Activated CD4-positive, alpha-beta memory T cell treated with anti-CD3 and anti-CD28 coated beads, Interleukin-2, amount 10 ng/mL, durations not matched to agents 7 days and 5 days (primary cell): ENCODE results near the gene HS3ST6. TPM values are rescaled to one million over a fixed set of nuclear protein-coding genes. Genes with fewer than 3 reads are reported as not detected.
A peak's percentile ranks its signal among the peaks of the same experiment; 100 is the strongest.
"Not testable (repeated sequence)": the region's sequence is repeated elsewhere in the genome, so short reads cannot be mapped to it uniquely, and the experiment has no call there.

Experiments used
- CTCF ChIA-PET: fragments of 350-600 bp; sonication (Branson Sonifier 250); formaldehyde crosslinking; loops from one replicate; lab custom pipeline; 2021; ENCODE audit warnings: antibody characterized with exemption, inconsistent platforms; lab: Charles Lee
- POLR2A ChIA-PET: fragments of 350-600 bp; sonication (Branson Sonifier 250); formaldehyde crosslinking; loops from one replicate; lab custom pipeline; 2021; ENCODE audit warnings: antibody characterized with exemption; lab: Charles Lee
- DNase-seq: peaks from one replicate; pipeline ENCODE4 v3.0.0-alpha.2; 2020
- H3K27ac Mint-ChIP-seq: one replicate; pipeline ENCODE4 v1.8.0; 2021; ENCODE audit warnings: mild to moderate bottlenecking, mixed read lengths
- H3K27me3 Mint-ChIP-seq: one replicate; pipeline ENCODE4 v1.8.0; 2021; ENCODE audit warnings: mixed read lengths
- H3K36me3 Mint-ChIP-seq: one replicate; pipeline ENCODE4 v1.8.0; 2021; ENCODE audit warnings: low read depth, mixed read lengths
- H3K4me1 Mint-ChIP-seq: one replicate; pipeline ENCODE4 v1.8.0; 2021; ENCODE audit warnings: mixed read lengths
- H3K4me3 Mint-ChIP-seq: one replicate; pipeline ENCODE4 v1.8.0; 2021; ENCODE audit warnings: mild to moderate bottlenecking, mixed read lengths
- H3K9me3 Mint-ChIP-seq: one replicate; pipeline ENCODE4 v1.8.0; 2021; ENCODE audit warnings: mixed read lengths
- total RNA-seq, 2 experiments: library from RNA; stranded (reverse); gene quantifications; one replicate each; pipeline ENCODE4 v1.2.3, GENCODE V29; 2021

The HS3ST6 gene
- total RNA-seq, 2 experiments from 2014 or later: not detected

DNA sequence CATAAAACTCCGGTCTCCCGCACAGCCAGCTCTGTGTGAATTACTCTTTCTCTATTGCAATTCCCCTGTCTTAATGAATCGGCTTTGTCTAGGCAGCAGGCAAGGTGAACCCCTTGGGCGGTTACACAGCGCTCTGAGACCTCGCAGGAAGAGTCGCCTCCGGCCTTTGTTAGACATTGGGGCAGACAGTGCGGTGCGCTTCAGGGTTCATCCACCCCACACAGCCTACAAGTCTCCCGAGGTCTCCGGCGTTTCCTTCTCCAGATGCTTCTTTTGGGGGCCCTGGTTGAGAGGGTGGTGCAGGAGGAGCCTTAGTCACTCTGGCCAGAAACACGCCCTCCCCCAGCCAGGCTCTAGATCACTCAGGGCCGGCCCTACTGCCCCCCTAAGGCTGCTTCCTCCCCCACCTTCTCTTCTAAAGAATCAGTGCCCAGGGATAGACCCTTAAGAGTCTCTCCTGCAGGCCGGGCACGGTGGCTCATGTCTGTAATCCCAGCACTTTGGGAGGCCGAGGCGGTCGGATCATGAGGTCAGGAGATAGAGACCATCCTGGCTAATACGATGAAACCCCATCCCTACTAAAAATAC, 26.5 kb upstream of the HS3ST6 start:
- no peak for DNase-seq
- ChIA-PET CTCF (interaction anchor here (0.5 to 2.0 kb wide), 4 partner anchors 12 to 1762 kb away, joined by 3 to 9 read pairs (median 3); partner anchors contain the start of gene TBL3), POLR2A (interaction anchor here (1.2 to 2.7 kb wide), 5 partner anchors 9 to 20 kb away, joined by 3 to 32 read pairs (median 13); partner anchors contain the start of genes RPL3L and RPS2)
- Mint-ChIP-seq H3K36me3 (no peaks in the 10 kb centered on the region), H3K4me3 (peak overlapping the region; percentile 84), H3K9me3 (no peaks in the 10 kb centered on the region), H3K27me3 (no peaks in the 10 kb centered on the region), H3K4me1 (peaks cover 27% of the 10 kb centered on the region), H3K27ac (no peak overlapping the region)

DNA sequence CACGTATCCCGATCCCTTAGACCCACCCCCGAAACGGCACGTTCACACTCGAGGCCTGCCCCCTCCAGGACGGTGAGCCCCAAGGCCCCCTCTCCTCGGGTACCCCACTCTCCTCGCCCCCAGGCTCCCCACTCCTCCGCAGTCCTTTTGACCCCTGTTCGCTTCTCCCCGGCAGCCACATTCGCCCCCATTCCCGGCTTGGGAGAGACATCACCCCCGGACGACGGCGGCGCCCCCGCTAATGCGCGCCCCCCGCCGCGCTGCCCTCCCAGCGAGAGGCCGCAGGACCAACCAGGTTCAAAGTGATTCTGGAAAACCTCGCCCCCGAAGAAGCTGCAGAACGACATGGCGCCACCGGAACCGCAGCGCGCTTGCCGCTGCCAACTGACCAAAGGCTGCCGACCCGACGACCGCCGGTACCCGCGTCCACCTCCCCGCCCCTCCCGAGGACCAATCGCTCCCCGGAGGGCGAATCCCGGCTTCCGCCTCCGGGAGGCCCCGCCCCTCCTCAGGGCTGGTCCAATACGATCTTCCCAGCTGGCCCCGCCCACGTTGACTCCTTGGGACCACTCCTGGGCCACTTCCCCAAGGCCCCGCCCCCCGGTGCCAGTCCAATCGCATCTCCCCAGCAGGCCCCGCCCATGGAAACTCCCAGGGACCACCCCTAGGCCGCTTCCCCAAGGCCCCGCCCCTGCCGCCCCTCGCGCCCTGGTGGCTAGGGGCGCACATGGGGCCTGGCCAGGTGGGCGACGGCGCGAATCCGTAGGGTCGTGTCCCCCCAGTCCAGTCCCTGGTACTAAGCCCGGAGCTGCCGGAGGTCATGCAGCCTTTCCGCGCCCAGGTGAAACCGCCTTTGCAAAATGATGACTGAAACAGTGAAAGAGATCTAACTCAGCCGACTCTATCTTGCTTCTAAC, 24.9 kb upstream of the HS3ST6 start, which contains the start of gene MSRB1:
Gene MSRB1 (minus strand): TSS at position 390 of the 917 bp plus-strand sequence. CDS start 43 bp downstream, at position 347.
- ChIA-PET POLR2A (interaction anchor here (0.6 to 2.7 kb wide), 12 partner anchors 10 to 237 kb away, joined by 3 to 32 read pairs (median 4); partner anchors contain the start of genes FAHD1, HAGH, MAPK8IP3 and NUBP2), CTCF (interaction anchor here (1.0 to 2.0 kb wide), 8 partner anchors 14 to 171 kb away, joined by 3 to 10 read pairs (median 4); partner anchors contain the start of genes EME2, MRPS34, NOXO1 and RPS2)
- peaks cover 27% of the 10 kb centered on the region for H3K4me1 Mint-ChIP-seq
- H3K36me3 Mint-ChIP-seq: peaks cover 6% of the 10 kb centered on the region
- H3K27me3 Mint-ChIP-seq: no peaks in the 10 kb centered on the region
- no peaks in the 10 kb centered on the region for H3K9me3 Mint-ChIP-seq
- peak; percentile 100 for DNase-seq
- H3K4me3 Mint-ChIP-seq: peak within 1 kb of the TSS; percentile 84
- H3K27ac Mint-ChIP-seq: peak within 1 kb of the TSS; percentile 70

DNA sequence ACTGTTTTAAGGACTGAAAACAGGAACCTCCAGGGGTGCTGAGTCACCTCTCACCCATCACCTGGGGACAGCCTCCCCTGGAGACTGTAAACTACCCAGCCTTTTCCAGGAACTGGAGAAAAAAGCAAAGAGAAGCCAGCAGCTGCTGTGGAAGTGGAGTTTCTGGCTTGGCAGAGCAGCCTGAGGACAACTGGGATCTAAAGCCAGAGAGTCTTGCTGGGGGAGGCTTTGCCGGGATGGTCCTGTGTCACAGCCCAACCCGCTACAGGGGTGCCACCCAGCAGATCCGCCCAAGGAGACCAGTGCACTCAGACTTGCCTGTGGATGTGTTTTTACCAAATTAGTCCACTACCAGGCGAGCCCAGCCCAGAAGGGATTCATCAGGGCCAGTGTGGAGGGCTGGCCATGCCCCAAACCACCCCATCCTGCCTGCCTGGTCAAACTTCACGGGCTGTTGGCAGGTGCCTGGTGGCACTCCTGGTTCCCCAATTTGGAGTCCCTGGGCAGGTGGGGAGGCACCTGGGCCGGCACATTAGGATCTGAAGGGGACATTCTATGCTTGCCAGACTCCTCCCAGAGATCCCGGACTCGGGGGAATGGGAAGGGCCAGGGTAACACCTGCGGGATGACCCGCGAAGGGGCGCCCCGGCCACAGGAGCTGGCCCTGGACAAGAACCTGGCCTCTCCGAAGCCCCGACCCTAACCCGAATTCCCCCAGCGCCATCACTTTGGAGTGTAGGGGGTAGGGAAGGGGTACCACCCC, 24.0 kb upstream of the HS3ST6 start:
- Mint-ChIP-seq H3K4me1 (peaks cover 27% of the 10 kb centered on the region), H3K4me3 (peak overlapping the region; percentile 84), H3K27me3 (no peaks in the 10 kb centered on the region), H3K27ac (peak overlapping the region; percentile 70), H3K36me3 (peaks cover 8% of the 10 kb centered on the region), H3K9me3 (no peaks in the 10 kb centered on the region)
- ChIA-PET CTCF (interaction anchor here (1.9 kb wide), 1 partner anchor 23 kb away, joined by 10 read pairs; the partner anchor contains the start of gene RPS2), POLR2A (interaction anchor here (0.8 to 3.3 kb wide), 4 partner anchors 11 to 29 kb away, joined by 3 to 15 read pairs (median 10); partner anchors contain the start of genes RPL3L, RPS2 and TBL3)
- DNase-seq: peak; percentile 29

DNA sequence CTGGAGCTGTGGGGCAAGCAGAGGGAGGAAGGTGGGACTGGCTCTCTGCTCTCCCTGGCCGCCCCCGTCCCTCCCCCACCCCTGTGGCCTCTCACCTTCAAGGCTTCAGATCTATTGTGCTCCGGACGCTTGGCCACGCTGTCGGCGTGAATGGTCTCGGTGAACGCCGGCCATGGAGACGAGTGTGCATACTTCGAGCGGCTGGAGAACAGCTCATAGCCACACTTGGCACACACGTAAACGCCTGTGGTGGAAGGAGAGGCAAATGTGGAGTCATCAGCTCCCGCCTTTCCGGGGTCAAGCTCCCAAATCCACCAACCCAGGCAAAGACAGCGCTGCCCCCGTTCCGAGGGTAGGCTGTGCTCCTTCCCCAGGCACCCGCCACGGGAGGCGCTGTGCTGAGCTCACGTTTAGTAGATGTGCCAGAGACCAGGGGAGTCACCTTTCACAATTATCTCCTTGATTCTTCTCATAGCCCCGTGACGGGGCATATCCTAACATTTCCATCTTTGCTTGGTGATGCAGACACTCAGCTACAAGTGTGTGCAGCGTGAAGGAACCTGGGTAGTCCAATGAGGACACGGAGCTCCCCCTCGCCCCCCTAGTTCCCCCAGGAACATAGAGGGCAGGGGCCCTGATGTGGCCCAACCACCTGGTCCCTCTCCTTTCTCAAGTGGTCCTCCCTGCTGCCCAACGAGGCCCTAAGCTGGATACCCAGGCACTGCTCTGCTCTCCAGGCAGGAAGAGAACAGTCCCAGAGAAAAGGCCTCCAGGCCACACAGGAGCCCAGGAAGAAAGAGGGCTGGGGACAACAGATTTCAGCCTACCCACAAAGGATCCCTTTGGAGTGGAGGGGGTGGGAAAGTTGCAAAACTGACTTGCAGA, 23.2 kb upstream of the HS3ST6 start:
- Mint-ChIP-seq H3K27me3 (no peaks in the 10 kb centered on the region), H3K36me3 (peaks cover 8% of the 10 kb centered on the region), H3K4me1 (peaks cover 27% of the 10 kb centered on the region), H3K4me3 (peak overlapping the region; percentile 84), H3K27ac (peak overlapping the region; percentile 44), H3K9me3 (no peaks in the 10 kb centered on the region)
- ChIA-PET CTCF (no interaction called here), POLR2A (interaction anchor here (0.8 to 3.3 kb wide), 5 partner anchors 19 to 114 kb away, joined by 3 to 15 read pairs (median 3); partner anchors contain the start of genes FAHD1, HAGH, RPS2 and TBL3)
- DNase-seq: no peak

DNA sequence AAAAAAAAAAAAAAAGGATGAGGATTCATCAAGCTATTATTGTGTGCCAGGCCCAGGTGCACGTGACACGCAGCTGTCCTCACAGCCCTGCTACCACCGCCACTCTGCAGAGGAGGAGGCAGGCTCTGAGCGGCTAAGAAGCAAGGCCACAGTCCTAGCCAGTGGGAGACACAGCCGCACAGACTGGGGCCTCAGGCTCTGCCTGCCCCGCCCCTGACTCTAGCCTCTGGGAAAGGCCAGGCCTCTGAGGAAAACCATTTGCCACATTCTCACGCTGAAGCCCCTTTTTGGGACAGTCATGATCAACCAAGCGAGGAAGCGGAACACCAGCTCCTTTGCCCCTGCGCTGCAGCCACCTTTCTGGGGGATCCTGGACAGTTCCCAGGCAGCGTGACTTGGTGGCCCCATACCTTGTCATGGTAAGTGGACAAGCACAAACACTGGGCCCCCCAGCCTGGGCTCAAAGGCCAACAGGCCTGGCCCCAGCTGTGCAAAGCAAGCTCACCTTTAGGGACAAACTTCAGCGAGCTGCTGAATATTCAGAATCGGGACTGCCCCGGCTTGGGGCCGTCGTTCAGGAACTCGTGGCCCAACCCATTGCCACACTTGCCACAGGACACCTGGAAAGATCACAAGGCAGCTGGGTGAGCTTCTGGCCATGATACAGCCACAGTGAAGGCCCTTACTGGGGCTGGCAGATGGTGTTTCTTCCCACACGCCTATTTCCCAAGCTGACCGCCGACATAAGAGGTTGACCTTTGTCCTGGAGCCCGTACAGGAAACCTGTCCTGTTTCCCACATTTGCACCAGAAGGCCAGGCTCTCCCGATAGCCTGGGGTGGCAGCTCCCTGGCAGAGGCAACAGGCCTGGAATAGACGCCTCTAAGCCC, 22.3 kb upstream of the HS3ST6 start:
- H3K4me3 Mint-ChIP-seq: no peak overlapping the region
- POLR2A ChIA-PET: interaction anchor here (0.8 to 3.3 kb wide), 4 partner anchors 24 to 113 kb away, joined by 3 to 15 read pairs (median 4); partner anchors contain the start of genes FAHD1, HAGH, RPS2 and TBL3
- H3K27me3 Mint-ChIP-seq: no peaks in the 10 kb centered on the region
- CTCF ChIA-PET: interaction anchor here (1.1 kb wide), 1 partner anchor 12 kb away, joined by 4 read pairs; no protein-coding TSS in a partner anchor
- peaks cover 8% of the 10 kb centered on the region for H3K36me3 Mint-ChIP-seq
- H3K4me1 Mint-ChIP-seq: peaks cover 27% of the 10 kb centered on the region
- no peak for DNase-seq
- H3K27ac Mint-ChIP-seq: no peak overlapping the region
- no peaks in the 10 kb centered on the region for H3K9me3 Mint-ChIP-seq

DNA sequence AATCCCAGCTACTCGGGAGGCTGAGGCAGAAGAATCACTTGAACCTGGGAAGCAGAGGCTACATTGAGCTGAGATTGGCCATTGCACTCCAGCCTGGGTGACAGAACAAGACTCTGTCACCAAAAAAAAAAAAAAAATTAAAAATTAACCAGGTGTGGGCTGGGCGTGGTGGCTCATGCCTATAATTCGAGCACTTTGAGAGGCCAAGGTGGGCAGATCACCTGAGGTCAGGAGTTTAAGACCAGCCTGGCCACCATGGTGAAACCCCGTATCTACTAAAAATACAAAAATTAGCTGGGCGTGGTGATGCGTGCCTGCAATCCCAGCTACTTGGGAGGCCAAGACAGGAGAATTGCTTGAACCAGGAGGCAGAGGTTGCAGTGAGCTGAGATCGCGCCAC, 21.6 kb upstream of the HS3ST6 start:
- H3K4me1 Mint-ChIP-seq: peaks cover 27% of the 10 kb centered on the region
- not testable (repeated sequence) for H3K36me3 Mint-ChIP-seq, H3K27me3 Mint-ChIP-seq, H3K9me3 Mint-ChIP-seq, H3K4me3 Mint-ChIP-seq, DNase-seq, H3K27ac Mint-ChIP-seq
- ChIA-PET POLR2A (interaction anchor here (3.3 kb wide), 1 partner anchor 25 kb away, joined by 15 read pairs; the partner anchor contains the start of gene RPS2), CTCF (interaction anchor here (1.1 kb wide), 1 partner anchor 11 kb away, joined by 4 read pairs; no protein-coding TSS in a partner anchor)

DNA sequence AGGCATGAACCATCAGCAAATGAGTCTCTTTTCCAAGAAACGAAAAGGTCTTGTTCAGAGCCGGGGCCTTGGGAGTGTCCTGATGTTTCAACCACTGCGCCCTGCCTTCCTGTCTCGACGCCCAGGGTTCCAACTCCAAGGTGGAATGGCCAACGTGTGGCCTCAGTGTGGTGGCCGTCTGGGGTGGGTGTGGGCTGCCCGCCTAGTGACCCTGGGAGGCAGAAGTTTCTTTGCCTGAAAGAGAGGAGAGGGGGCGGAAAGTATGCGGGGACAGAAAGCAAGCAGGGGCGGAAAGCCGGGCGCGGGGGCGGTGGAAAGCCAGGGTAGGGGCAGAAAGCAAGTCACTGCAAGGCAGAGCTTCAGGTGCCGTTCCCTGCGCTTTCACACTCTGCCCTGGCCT, 20.7 kb upstream of the HS3ST6 start:
- DNase-seq: no peak
- CTCF ChIA-PET: no interaction called here
- Mint-ChIP-seq H3K4me3 (no peak overlapping the region), H3K36me3 (peaks cover 8% of the 10 kb centered on the region), H3K27ac (no peak overlapping the region), H3K4me1 (peaks cover 18% of the 10 kb centered on the region), H3K9me3 (no peaks in the 10 kb centered on the region), H3K27me3 (no peaks in the 10 kb centered on the region)
- POLR2A ChIA-PET: no interaction called here

DNA sequence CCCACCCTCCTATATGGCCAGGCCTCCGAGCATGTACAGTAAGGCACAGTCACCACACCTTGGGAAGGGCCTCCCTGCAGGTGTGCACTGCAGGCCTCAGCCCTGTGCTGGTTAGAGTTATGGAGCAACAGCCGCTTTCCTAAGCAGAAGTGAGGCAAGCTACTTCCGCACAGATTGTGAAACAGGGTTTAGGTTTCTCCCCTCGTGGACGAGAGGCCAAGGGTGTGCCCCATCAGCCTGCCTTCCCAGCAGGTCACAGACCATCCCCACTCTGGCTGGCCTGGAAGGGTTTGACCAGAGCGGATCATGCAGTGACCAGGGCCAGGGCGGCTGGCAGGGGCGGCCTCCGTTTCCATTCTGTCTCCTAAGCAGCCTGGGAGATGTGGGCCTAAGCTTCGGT, 20.1 kb upstream of the HS3ST6 start:
- Mint-ChIP-seq H3K4me3 (no peak overlapping the region), H3K36me3 (peaks cover 8% of the 10 kb centered on the region), H3K4me1 (peaks cover 13% of the 10 kb centered on the region), H3K27ac (no peak overlapping the region), H3K27me3 (no peaks in the 10 kb centered on the region), H3K9me3 (no peaks in the 10 kb centered on the region)
- no peak for DNase-seq
- POLR2A ChIA-PET: no interaction called here
- CTCF ChIA-PET: no interaction called here

DNA sequence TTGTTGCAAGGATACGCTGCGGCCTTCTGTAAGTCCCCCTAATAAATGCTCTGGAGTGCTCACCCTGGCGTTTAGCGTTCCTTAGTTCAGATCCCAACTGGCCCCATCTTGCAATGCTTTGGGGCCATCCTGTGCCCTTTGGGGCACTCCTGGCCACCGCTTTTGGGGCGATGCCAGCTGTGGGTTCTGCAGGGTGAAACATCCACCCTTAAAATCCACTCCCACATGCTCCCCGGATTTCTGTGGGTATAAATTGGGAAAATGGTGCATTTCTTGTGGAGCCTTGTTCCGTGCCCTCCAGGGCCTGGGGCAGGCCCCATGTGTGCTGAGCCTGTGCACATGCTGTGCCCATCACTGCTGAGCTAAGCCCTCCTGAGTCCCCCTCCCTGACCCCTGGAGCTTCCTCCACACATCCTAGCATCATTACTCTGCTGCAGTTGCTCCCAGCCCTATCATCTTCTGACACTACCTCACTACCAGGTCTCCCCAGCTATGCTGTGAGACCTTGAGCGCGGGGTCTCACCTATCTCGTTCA, 18.8 kb upstream of the HS3ST6 start:
- no peaks in the 10 kb centered on the region for H3K9me3 Mint-ChIP-seq
- no peak overlapping the region for H3K4me3 Mint-ChIP-seq
- no peak for DNase-seq
- H3K27ac Mint-ChIP-seq: no peak overlapping the region
- ChIA-PET CTCF (no interaction called here), POLR2A (no interaction called here)
- peaks cover 8% of the 10 kb centered on the region for H3K36me3 Mint-ChIP-seq
- H3K27me3 Mint-ChIP-seq: no peaks in the 10 kb centered on the region
- peaks cover 8% of the 10 kb centered on the region for H3K4me1 Mint-ChIP-seq

DNA sequence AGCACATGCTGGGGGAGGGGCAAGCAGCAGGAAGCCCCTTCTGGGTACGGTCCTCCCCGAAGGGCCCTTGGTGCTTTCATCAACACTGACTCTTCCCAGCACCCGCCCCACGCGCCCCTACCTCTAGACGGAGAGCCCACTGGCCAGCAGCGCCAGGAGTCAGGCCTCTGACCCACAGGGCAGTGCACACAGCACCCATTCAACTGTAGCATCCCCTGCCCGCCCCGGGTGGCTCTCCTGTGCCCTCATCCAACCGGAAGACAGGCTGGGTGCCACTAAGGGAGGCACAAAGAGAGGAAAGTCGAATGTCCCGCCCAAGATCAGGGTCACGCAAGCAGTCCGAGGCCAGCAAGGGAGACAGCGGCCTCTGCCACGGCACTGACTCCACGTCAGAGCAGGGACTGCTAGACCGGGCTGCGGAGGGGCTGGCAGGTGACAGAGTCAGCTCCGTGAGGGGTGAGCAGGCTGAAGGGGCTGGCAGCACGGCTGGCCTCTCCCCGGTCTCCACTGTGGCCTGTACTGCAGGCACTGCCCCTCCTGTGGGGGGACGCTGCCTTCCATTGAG, 15.0 kb upstream of the HS3ST6 start:
- no peaks in the 10 kb centered on the region for H3K27me3 Mint-ChIP-seq
- peaks cover 2% of the 10 kb centered on the region for H3K4me1 Mint-ChIP-seq
- H3K36me3 Mint-ChIP-seq: peaks cover 4% of the 10 kb centered on the region
- no peak overlapping the region for H3K4me3 Mint-ChIP-seq
- POLR2A ChIA-PET: no interaction called here
- no peaks in the 10 kb centered on the region for H3K9me3 Mint-ChIP-seq
- DNase-seq: no peak
- no peak overlapping the region for H3K27ac Mint-ChIP-seq
- CTCF ChIA-PET: no interaction called here
